A549 (cell line): ENCODE results near the gene METTL16. TPM values are rescaled to one million over a fixed set of nuclear protein-coding genes. Genes with fewer than 3 reads are reported as not detected.

Source experiments
- ATAC-seq, 2 experiments: fragments of 200-7000 bp in 1 of 2; fragments of >200 bp in 1 of 2; cut with Nextera tagmentation in 1 of 2; cut with Tn5 transposase in 1 of 2; 3 replicates each; pipeline versions ENCODE4 v1.8.0 to v1.9.1; 2018 to 2020; ENCODE audit warnings: mild to moderate bottlenecking in 1 of 2, moderate library complexity in 1 of 2
- CTCF ChIA-PET: fragments of 300-600 bp; sonication (Branson Sonifier 250); formaldehyde crosslinking; extraction: SDS; loops from one replicate; lab custom pipeline; 2021; ENCODE audit warnings: antibody characterized with exemption, inconsistent platforms; lab: Yijun Ruan, JAX
- POLR2A ChIA-PET: fragments of 350-600 bp; formaldehyde crosslinking; extraction: SDS; loops from one replicate; lab custom pipeline; 2021; ENCODE audit warnings: antibody characterized with exemption, inconsistent platforms; lab: Yijun Ruan, JAX
- DNase-seq, 2 experiments: peaks; one replicate each; pipeline versions ENCODE4 v3.0.0 to v3.0.0-alpha.2; 2011 to 2016; ENCODE audit warnings: low read depth in 1 of 2, low spot score in 1 of 2
- FAIRE-seq: peaks from 2 replicates; lab custom pipeline; 2011; peaks lifted over from hg19 to GRCh38; lab: Jason Lieb, UNC
- H3K27ac ChIP-seq, 2 experiments: fragments of >200 bp; sonication (Bioruptor Twin); formaldehyde crosslinking; 3 replicates each; pipeline ENCODE4 v1.5.1; 2016 to 2017
- H3K4me1 ChIP-seq: fragments of >200 bp; sonication (Bioruptor Twin); formaldehyde crosslinking; 3 replicates; pipeline ENCODE4 v1.6.1; 2016
- H3K4me2 ChIP-seq: fragments of >200 bp; sonication (Bioruptor Twin); formaldehyde crosslinking; 3 replicates; pipeline ENCODE4 v1.6.1; 2016
- H3K4me3 ChIP-seq: fragments of >200 bp; sonication (Bioruptor Twin); formaldehyde crosslinking; 3 replicates; pipeline ENCODE4 v1.5.1; 2016
- H3K9me3 ChIP-seq: fragments of >200 bp; sonication (Bioruptor Twin); formaldehyde crosslinking; 3 replicates; pipeline ENCODE4 v1.6.1; 2016
- CEBPB ChIP-seq, 2 experiments: fragments of >200 bp in 1 of 2; sonication (Bioruptor Twin) in 1 of 2; formaldehyde crosslinking in 1 of 2; IDR thresholded peaks; 2 replicates each; pipeline ENCODE4 v1.6.1; 2012 to 2016
- CHD4 ChIP-seq: fragments of 200-600 bp; sonication (generic); IDR thresholded peaks from 2 replicates; pipeline ENCODE4 v1.6.1; 2016; ENCODE audit warnings: antibody characterized with exemption, mild to moderate bottlenecking, borderline replicate concordance
- ESRRA ChIP-seq: fragments of 150-350 bp; IDR thresholded peaks from 2 replicates; pipeline ENCODE4 v1.6.1; 2014; ENCODE audit warnings: mild to moderate bottlenecking, low read length, borderline replicate concordance
- HDAC2 ChIP-seq: fragments of 200-600 bp; sonication (generic); IDR thresholded peaks from 2 replicates; pipeline ENCODE4 v1.6.1; 2016
- HEYL ChIP-seq: fragments of 250-450 bp; sonication (Bioruptor Pico); IDR thresholded peaks from 2 replicates; pipeline ENCODE4 v1.8.0; 2021; ENCODE audit warnings: mild to moderate bottlenecking, moderate library complexity
- HOXA7 ChIP-seq: fragments of 250-450 bp; sonication (Bioruptor Pico); IDR thresholded peaks from 2 replicates; pipeline ENCODE4 v1.5.0; 2020; ENCODE audit warnings: mild to moderate bottlenecking, moderate library complexity
- HOXB13 ChIP-seq: fragments of 250-450 bp; sonication (Bioruptor Pico); IDR thresholded peaks from 2 replicates; pipeline ENCODE4 v1.5.0; 2020; ENCODE audit warnings: low read depth, mild to moderate bottlenecking, moderate library complexity
- HOXB5 ChIP-seq: fragments of 250-450 bp; sonication (Bioruptor Pico); IDR thresholded peaks from 2 replicates; pipeline ENCODE4 v1.5.0; 2020; ENCODE audit warnings: mild to moderate bottlenecking, moderate library complexity
- KDM1A ChIP-seq: fragments of 200-600 bp; sonication (generic); IDR thresholded peaks from 2 replicates; pipeline ENCODE4 v1.6.1; 2016; ENCODE audit warnings: low read depth, mild to moderate bottlenecking
- KDM5A ChIP-seq: fragments of 200-600 bp; sonication (generic); IDR thresholded peaks from 2 replicates; pipeline ENCODE4 v1.6.1; 2016; ENCODE audit warnings: antibody characterized with exemption, mild to moderate bottlenecking
- MYC ChIP-seq: IDR thresholded peaks from 2 replicates; pipeline ENCODE4 v1.6.1; 2012; ENCODE audit warnings: mild to moderate bottlenecking, inconsistent platforms, low read length, improper control_type of control experiment, borderline replicate concordance
- NFE2L2 ChIP-seq: fragments of 150-350 bp; conservative IDR thresholded peaks from 2 replicates; pipeline ENCODE4 v1.6.1; 2014; ENCODE audit warnings: low read length
- RAD21 ChIP-seq, 2 experiments: fragments of >200 bp in 1 of 2; sonication (Bioruptor Twin) in 1 of 2; formaldehyde crosslinking in 1 of 2; IDR thresholded peaks in 1 of 2; conservative IDR thresholded peaks in 1 of 2; 2 replicates in 1 of 2; 3 replicates in 1 of 2; pipeline ENCODE4 v1.6.1; 2012 to 2018; ENCODE audit warnings: inconsistent platforms in 1 of 2
- RARB ChIP-seq: fragments of 250-450 bp; sonication (Bioruptor Pico); IDR thresholded peaks from 2 replicates; pipeline ENCODE4 v1.8.0; 2021; ENCODE audit warnings: mild to moderate bottlenecking, moderate library complexity
- RNF2 ChIP-seq: fragments of 200-600 bp; sonication (generic); IDR thresholded peaks from 2 replicates; pipeline ENCODE4 v1.6.1; 2016; ENCODE audit warnings: low read depth, mild to moderate bottlenecking, antibody characterized with exemption, moderate library complexity, borderline replicate concordance
- SREBF2 ChIP-seq: fragments of 450-650 bp; IDR thresholded peaks from 2 replicates; pipeline ENCODE4 v1.6.1; 2014; ENCODE audit warnings: mild to moderate bottlenecking, moderate library complexity
- ZSCAN20 ChIP-seq: fragments of 250-450 bp; sonication (Bioruptor Pico); IDR thresholded peaks from 2 replicates; pipeline ENCODE4 v1.8.0; 2022; ENCODE audit warnings: mild to moderate bottlenecking, moderate library complexity
- WGBS: methylation state at CpG from one replicate; pipeline ENCODE4 v1.1.6; 2017; ENCODE audit errors: missing lambda C conversion rate; 5-methylcytosine and 5-hydroxymethylcytosine counted together
- polyA plus RNA-seq, 4 experiments: library from polyadenylated mRNA; depleted of rRNA in 3 of 4; stranded (reverse); fragments of >200 nt; fragmentation: RNase III in 1 of 4; extraction: RNeasy Plus Mini Kit Qiagen cat#74134 plus additional on column Dnase treatment in 1 of 4; gene quantifications; 2 replicates in 3 of 4; 3 replicates in 1 of 4; pipeline ENCODE4 v1.2.3, GENCODE V29; 2011 to 2017
- TF ChIP-seq, protein P1 (sequence below): fragments of >200 bp; sonication (Bioruptor Twin); formaldehyde crosslinking; IDR thresholded peaks from 2 replicates; pipeline ENCODE4 v1.6.1; 2016
- TF ChIP-seq, protein P2 (sequence below): IDR thresholded peaks from 2 replicates; pipeline ENCODE4 v1.6.1; 2012
- TF ChIP-seq, protein P3 (sequence below): fragments of >200 bp; sonication (Bioruptor Twin); formaldehyde crosslinking; IDR thresholded peaks from 3 replicates; pipeline ENCODE4 v1.5.1; 2016

Gene METTL16
- polyA plus RNA-seq, 2 of the 4 experiments (the other 2 are of a cell fraction), result 26.5 to 58.0 TPM

DNA sequence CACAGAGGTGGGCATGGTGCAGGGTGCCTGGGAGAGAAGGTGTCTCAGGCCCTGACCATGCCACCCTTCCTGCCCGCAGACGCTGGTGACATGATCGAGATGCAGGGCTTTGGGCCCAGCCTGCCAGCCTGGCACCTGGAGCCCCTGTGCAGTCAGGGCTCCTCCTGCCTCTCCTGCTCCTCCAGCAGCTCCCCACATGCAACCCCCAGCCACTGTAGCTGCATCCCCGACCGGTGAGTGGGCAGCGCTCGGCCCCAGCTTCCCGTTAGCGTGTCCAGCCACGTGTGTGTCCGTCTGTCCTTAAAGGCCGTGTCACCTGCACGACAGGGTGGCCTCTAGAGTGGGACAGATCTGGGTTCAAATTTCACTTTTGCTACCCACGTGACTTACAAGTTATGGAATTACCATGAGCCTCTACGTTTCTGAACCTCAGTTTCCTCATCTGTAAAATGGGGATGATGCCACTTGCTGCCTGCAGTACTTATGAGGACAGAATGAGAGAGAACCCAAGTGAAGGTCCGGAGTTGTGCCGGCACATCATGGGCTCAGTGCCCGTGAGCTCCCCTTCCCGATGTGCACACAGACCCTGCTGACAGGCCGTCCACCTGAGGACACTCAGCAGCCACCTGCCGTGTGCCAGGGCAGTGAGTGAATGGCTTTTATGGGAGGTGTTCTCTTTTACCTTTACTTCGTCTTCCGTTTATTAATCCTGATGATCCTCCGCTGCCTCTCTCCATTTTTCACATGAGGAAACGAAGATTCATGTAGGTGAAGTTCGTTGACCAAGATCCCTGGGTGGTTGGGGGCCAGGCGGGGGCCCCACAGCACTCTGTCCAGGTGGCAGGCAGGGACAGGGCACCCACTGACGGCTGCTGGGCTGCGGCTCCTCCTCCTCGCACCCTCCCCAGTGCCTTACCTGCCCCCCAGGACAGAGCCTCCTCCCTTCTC is 140.2 kb downstream of the METTL16 start:
- ChIA-PET CTCF (interaction anchor here (1.2 to 15.8 kb wide), 4 partner anchors 8 to 318 kb away, joined by 3 to 255 read pairs (median 141); no protein-coding TSS in a partner anchor), POLR2A (no interaction called here)
- Histone ChIP-seq H3K9me3 (no peaks in the 10 kb centered on the region), H3K27ac (no peak overlapping the region), H3K4me2 (no peak overlapping the region), H3K4me1 (no peaks in the 10 kb centered on the region), H3K4me3 (no peak overlapping the region)
- no peak for DNase-seq
- ATAC-seq, result no peak
- no peak for FAIRE-seq
- TF ChIP-seq KDM1A (peak; percentile 27; the same call in 1 of the 2 replicates), KDM5A (no peak)
- 93% methylated on average over 27 of the region's 30 CpGs for WGBS

DNA sequence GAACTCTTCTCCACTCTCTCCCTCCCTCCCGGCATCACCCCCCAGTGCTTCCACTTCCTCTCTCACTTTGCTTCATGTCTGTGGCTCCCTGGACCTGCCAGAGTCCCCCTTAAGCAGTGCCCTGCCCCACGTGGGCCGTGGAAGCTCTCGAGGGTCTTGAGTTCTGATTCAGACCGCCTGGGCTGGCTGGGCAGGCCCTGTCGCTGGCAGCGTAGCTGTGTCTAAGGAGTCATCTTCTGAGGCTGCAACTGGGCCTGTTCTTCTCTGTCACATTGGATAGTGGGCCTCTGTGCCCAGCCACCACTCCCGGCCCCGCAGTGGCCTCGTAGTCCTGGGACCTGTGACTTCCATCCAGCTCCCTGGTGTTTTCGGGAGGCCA is 141.5 kb downstream of the METTL16 start:
- POLR2A ChIA-PET, result interaction anchor here (0.6 to 1.4 kb wide), 2 partner anchors 9 to 96 kb away, joined by 3 to 4 read pairs; no protein-coding TSS in a partner anchor
- no peak for ATAC-seq
- 84% methylated on average over 11 of the region's 11 CpGs for WGBS
- Histone ChIP-seq H3K4me1 (no peaks in the 10 kb centered on the region), H3K9me3 (no peaks in the 10 kb centered on the region)
- TF ChIP-seq CEBPB (IDR thresholded peaks at IDR 0.05), result no peak
- no peak for TF ChIP-seq HOXA7
- TF ChIP-seq SREBF2, result no peak
- TF ChIP-seq HEYL (CRISPR knock-in tag), result no peak
- TF ChIP-seq, protein P1, sequence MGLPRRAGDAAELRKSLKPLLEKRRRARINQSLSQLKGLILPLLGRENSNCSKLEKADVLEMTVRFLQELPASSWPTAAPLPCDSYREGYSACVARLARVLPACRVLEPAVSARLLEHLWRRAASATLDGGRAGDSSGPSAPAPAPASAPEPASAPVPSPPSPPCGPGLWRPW, result no peak
- TF ChIP-seq, all 56 proteins: peak for 0
- CTCF ChIA-PET, result interaction anchor here (0.9 to 15.8 kb wide), 6 partner anchors 10 to 47 kb away, joined by 3 to 255 read pairs (median 51); partner anchors contain the start of gene TSR1
- FAIRE-seq (no peak), DNase-seq (no peak)
- no peak overlapping the region for H3K27ac ChIP-seq
- no peak overlapping the region for H3K4me2 ChIP-seq
- H3K4me3 ChIP-seq, result no peak overlapping the region

DNA sequence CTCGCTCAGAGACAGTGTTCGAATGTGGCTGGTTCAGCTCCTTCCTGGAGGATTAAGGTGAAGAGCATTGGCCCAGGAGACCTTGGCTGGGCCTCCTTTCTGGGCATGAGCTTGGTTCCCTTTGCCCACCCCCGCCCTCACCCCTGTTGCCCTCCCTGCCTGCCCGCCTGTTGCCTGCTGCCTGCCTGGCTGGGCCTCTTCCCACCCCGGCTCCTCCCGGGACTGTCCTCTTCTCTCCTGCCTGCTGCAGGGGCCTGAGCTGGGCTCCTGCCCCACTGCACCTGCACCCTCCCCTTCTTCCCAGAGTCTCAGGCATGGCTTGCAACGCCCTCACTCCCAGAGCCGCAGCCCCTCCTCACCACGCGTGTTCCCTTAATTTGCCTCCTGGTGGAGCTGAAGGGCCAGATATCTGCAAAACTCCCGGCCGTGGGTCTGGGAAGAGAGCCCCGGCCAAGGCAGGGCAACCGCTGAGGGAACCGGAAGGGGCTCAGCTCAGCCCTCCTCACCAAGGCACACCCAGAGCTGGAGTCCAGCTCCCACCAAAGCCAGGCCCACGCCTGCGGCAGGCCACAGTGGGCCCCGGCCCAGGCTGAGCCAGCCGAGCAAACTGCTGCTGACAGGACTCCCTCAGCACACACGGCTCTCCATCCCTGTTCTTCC is 142.0 kb downstream of the METTL16 start:
- H3K9me3 ChIP-seq, result no peaks in the 10 kb centered on the region
- TF ChIP-seq CHD4, result no peak
- peak in 1 of 2 experiments; percentile 38; a peak in 1 of 5 replicates for TF ChIP-seq RAD21 (conservative IDR thresholded peaks at IDR 0.05 in 1 of 2, IDR thresholded peaks at IDR 0.05 in 1 of 2)
- DNase-seq, result no peak
- H3K4me1 ChIP-seq, result no peaks in the 10 kb centered on the region
- FAIRE-seq, result no peak
- H3K4me3 ChIP-seq, result no peak overlapping the region
- CTCF ChIA-PET, result interaction anchor here (0.7 to 15.8 kb wide), 10 partner anchors 10 to 117 kb away, joined by 3 to 255 read pairs (median 6); partner anchors contain the start of gene TSR1
- 90% methylated on average over 19 of the region's 20 CpGs for WGBS
- peak; percentile 9 to 41; a peak in 3 of 6 replicates for ATAC-seq
- POLR2A ChIA-PET, result interaction anchor here (1.4 kb wide), 1 partner anchor 9 kb away, joined by 3 read pairs; no protein-coding TSS in a partner anchor
- H3K27ac ChIP-seq, result no peak overlapping the region
- H3K4me2 ChIP-seq, result no peak overlapping the region

DNA sequence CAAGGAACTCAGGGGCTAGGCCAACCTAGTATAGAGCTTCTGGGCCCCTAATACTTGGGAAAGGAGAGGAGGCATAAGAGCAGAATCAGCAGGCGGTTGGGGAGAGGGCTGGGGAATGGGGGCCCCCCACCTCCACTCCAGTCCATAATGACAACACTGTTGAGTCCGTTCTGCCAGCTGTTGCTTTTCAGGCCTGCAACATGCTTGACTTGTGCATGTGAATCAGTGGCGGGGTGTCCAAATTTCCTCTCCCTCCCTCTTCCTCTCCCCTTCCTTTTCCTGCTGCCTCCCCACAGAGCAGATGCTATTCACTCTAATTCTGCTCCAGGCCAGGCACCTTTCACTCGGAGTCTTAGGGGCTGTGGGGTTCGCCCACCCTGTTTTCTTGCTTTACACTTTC is 142.6 kb downstream of the METTL16 start:
- Histone ChIP-seq H3K27ac (no peak overlapping the region), H3K4me3 (no peak overlapping the region), H3K9me3 (no peaks in the 10 kb centered on the region), H3K4me2 (no peak overlapping the region), H3K4me1 (no peaks in the 10 kb centered on the region)
- ChIA-PET CTCF (interaction anchor here (0.7 to 15.8 kb wide), 10 partner anchors 10 to 116 kb away, joined by 3 to 255 read pairs (median 6); no protein-coding TSS in a partner anchor), POLR2A (interaction anchor here (1.4 kb wide), 1 partner anchor 8 kb away, joined by 3 read pairs; no protein-coding TSS in a partner anchor)
- 81% methylated on average over 5 of the region's 5 CpGs for WGBS
- DNase-seq (no peak), ATAC-seq (no peak), FAIRE-seq (no peak)
- TF ChIP-seq NFE2L2 (no peak), ESRRA (no peak), HOXB13 (CRISPR knock-in tag) (no peak), HOXB5 (CRISPR knock-in tag) (no peak), RARB (CRISPR knock-in tag) (no peak), ZSCAN20 (CRISPR knock-in tag) (no peak), MYC (no peak), CEBPB (IDR thresholded peaks at IDR 0.05) (no peak), RNF2 (no peak), HOXA7 (no peak), HDAC2 (no peak)
- TF ChIP-seq, protein P1, result no peak
- TF ChIP-seq, protein P2, sequence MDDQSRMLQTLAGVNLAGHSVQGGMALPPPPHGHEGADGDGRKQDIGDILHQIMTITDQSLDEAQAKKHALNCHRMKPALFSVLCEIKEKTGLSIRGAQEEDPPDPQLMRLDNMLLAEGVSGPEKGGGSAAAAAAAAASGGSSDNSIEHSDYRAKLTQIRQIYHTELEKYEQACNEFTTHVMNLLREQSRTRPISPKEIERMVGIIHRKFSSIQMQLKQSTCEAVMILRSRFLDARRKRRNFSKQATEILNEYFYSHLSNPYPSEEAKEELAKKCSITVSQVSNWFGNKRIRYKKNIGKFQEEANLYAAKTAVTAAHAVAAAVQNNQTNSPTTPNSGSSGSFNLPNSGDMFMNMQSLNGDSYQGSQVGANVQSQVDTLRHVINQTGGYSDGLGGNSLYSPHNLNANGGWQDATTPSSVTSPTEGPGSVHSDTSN, result no peak
- TF ChIP-seq, protein P3, sequence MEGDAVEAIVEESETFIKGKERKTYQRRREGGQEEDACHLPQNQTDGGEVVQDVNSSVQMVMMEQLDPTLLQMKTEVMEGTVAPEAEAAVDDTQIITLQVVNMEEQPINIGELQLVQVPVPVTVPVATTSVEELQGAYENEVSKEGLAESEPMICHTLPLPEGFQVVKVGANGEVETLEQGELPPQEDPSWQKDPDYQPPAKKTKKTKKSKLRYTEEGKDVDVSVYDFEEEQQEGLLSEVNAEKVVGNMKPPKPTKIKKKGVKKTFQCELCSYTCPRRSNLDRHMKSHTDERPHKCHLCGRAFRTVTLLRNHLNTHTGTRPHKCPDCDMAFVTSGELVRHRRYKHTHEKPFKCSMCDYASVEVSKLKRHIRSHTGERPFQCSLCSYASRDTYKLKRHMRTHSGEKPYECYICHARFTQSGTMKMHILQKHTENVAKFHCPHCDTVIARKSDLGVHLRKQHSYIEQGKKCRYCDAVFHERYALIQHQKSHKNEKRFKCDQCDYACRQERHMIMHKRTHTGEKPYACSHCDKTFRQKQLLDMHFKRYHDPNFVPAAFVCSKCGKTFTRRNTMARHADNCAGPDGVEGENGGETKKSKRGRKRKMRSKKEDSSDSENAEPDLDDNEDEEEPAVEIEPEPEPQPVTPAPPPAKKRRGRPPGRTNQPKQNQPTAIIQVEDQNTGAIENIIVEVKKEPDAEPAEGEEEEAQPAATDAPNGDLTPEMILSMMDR, result no peak
